IPS-20b (cell line): ENCODE results near the gene HELZ2.

ENCODE experiments used
- H3K27ac ChIP-seq: one replicate; pipeline ENCODE4 v1.5.1; 2013; ENCODE audit warnings: low read length
- H3K27me3 ChIP-seq: 2 replicates; pipeline ENCODE4 v1.6.1; 2013; ENCODE audit warnings: mild to moderate bottlenecking, low read length, inconsistent platforms; ENCODE audit not compliant: insufficient read depth
- H3K36me3 ChIP-seq: 2 replicates; pipeline ENCODE4 v1.6.1; 2013; ENCODE audit warnings: low read depth, mild to moderate bottlenecking, inconsistent platforms, low read length, moderate library complexity; ENCODE audit not compliant: insufficient read depth
- H3K4me1 ChIP-seq: 2 replicates; pipeline ENCODE4 v1.6.1; 2013; ENCODE audit warnings: mild to moderate bottlenecking, control low read depth, inconsistent platforms, low read length, moderate library complexity; ENCODE audit not compliant: insufficient read depth
- H3K4me3 ChIP-seq: 2 replicates; pipeline ENCODE4 v1.5.1; 2013; ENCODE audit warnings: mild to moderate bottlenecking, low read length, inconsistent platforms
- H3K9ac ChIP-seq: 2 replicates; pipeline ENCODE4 v1.6.1; 2013; ENCODE audit warnings: low read depth, mild to moderate bottlenecking, inconsistent platforms, low read length, moderate library complexity
- H3K9me3 ChIP-seq: 2 replicates; pipeline ENCODE4 v1.6.1; 2013; ENCODE audit warnings: mild to moderate bottlenecking, low read depth, low read length, inconsistent platforms; ENCODE audit not compliant: insufficient read depth

Gene HELZ2

DNA sequence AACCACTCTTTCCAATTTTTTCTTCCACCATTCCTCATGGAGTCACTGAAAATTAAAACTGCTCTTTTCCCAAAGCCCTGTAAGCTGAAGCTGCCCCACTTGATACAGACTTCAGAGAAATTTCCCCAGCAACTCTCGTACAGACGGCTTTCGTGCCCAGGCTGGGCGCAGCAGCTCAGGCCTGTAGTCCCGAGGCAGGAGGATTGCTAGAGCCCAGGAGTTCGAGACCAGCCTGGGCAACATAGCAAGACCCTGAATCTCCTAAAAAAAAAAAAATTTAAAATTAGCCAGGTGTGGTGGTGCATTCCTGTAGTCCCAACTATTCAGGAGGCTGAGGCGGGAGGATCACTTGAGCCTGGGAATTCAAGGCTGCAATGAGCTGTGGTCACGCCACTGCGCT, 46.9 kb downstream of the HELZ2 start:
- no peaks in the 10 kb centered on the region for H3K4me1 ChIP-seq
- peaks cover 14% of the 10 kb centered on the region for H3K36me3 ChIP-seq
- no peaks in the 10 kb centered on the region for H3K27me3 ChIP-seq
- no peak overlapping the region for H3K9ac ChIP-seq
- H3K9me3 ChIP-seq, result peaks cover 4% of the 10 kb centered on the region; the same call in 1 of the 2 replicates
- no peak overlapping the region for H3K4me3 ChIP-seq
- no peak overlapping the region for H3K27ac ChIP-seq

DNA sequence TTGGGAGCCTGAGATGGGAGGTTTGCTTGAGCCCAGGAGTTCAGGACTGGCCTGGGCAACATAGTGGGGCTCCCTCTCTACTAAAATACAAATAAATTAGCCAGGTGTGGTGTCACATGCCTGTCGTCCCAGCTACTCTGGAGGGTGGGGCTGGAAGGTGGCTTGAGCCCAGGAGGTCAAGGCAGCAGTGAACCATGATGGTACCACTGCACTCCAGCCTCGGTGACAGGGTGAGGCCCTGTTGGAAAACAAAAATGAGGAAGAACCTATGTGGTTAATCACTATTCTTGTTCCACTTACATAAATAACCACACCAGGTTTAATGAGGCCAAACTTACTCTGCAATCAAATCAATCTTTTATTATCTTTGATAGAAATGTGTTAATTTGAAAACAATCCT, 48.1 kb downstream of the HELZ2 start:
- Histone ChIP-seq H3K9ac (no peak overlapping the region), H3K4me1 (no peaks in the 10 kb centered on the region), H3K27me3 (no peaks in the 10 kb centered on the region), H3K4me3 (no peak overlapping the region), H3K9me3 (peaks cover 4% of the 10 kb centered on the region; the same call in 1 of the 2 replicates), H3K36me3 (peaks cover 17% of the 10 kb centered on the region), H3K27ac (no peak overlapping the region)

DNA sequence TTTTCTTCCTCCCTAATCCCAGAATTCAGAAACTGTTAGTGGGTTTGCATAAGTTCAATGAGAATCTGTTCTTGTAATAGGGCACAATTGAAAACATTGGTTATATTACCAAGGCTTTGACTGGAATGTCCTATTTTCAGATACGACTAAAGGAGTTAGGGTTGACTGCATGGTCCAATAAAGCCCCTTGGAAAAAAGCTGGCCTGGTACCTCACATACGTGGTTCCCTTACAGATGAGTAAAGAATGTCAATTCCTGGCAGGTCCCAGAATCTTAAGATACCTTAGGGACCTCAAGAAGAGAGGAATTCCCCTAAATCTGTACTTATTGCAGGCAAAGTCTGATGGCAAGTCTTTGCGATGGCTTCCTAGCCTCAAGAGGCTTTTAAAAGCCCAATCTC, 48.9 kb downstream of the HELZ2 start:
- Histone ChIP-seq H3K36me3 (peaks cover 17% of the 10 kb centered on the region), H3K9ac (no peak overlapping the region), H3K4me1 (no peaks in the 10 kb centered on the region), H3K27me3 (no peaks in the 10 kb centered on the region), H3K27ac (no peak overlapping the region), H3K9me3 (peaks cover 4% of the 10 kb centered on the region; the same call in 1 of the 2 replicates), H3K4me3 (no peak overlapping the region)
